Uterus (tissue), 2 donors: Measurements from ENCODE around the gene BDKRB2.

ENCODE experiments used
- POLR2A ChIP-seq, 2 donors: fragments of 450-650 bp; IDR thresholded peaks; one replicate each; pipeline ENCODE4 v1.6.1; 2016; ENCODE audit warnings: antibody characterized with exemption in 2 of 2, mild to moderate bottlenecking in 1 of 2, moderate library complexity in 1 of 2
- TF ChIP-seq, protein P1 (sequence below), 4 experiments: fragments of 200-600 bp in 2 of 4; fragments of 450-650 bp in 2 of 4; sonication (generic) in 2 of 4; IDR thresholded peaks; one replicate each; pipeline ENCODE4 v1.5.1; 2016 to 2019; ENCODE audit warnings: antibody characterized with exemption in 4 of 4, mild to moderate bottlenecking in 2 of 4, moderate library complexity in 1 of 4

DNA sequence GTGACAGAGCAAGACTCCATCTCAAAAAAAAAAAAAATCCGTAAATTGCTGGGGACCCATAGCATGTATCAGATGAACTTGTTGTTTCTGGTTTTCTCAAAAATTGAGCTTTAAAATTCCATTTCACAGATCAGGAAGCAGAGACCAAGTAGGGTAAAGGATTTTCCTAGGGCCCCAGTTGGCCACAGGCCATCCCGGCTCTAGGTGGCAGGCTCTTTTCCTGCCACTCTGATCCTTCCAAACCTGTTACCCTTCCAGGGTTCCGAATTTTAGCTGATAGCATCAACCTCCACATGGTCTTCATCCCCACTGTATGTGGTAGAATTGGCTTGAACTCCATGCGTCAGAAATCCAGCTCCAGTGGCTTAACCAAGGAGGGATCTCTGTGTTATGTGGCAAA, 36.1 kb upstream of the BDKRB2 start:
- TF ChIP-seq POLR2A (IDR thresholded peaks at IDR 0.05) = no peak
- TF ChIP-seq, protein P1, sequence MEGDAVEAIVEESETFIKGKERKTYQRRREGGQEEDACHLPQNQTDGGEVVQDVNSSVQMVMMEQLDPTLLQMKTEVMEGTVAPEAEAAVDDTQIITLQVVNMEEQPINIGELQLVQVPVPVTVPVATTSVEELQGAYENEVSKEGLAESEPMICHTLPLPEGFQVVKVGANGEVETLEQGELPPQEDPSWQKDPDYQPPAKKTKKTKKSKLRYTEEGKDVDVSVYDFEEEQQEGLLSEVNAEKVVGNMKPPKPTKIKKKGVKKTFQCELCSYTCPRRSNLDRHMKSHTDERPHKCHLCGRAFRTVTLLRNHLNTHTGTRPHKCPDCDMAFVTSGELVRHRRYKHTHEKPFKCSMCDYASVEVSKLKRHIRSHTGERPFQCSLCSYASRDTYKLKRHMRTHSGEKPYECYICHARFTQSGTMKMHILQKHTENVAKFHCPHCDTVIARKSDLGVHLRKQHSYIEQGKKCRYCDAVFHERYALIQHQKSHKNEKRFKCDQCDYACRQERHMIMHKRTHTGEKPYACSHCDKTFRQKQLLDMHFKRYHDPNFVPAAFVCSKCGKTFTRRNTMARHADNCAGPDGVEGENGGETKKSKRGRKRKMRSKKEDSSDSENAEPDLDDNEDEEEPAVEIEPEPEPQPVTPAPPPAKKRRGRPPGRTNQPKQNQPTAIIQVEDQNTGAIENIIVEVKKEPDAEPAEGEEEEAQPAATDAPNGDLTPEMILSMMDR (IDR thresholded peaks at IDR 0.05) = no peak
